ENCODE data around the gene EFHC2. TPM values are rescaled to one million over a fixed set of nuclear protein-coding genes. Genes with fewer than 3 reads are reported as not detected.

The EFHC2 gene
- total RNA-seq, 1 donor from 2014 or later = not detected

DNA sequence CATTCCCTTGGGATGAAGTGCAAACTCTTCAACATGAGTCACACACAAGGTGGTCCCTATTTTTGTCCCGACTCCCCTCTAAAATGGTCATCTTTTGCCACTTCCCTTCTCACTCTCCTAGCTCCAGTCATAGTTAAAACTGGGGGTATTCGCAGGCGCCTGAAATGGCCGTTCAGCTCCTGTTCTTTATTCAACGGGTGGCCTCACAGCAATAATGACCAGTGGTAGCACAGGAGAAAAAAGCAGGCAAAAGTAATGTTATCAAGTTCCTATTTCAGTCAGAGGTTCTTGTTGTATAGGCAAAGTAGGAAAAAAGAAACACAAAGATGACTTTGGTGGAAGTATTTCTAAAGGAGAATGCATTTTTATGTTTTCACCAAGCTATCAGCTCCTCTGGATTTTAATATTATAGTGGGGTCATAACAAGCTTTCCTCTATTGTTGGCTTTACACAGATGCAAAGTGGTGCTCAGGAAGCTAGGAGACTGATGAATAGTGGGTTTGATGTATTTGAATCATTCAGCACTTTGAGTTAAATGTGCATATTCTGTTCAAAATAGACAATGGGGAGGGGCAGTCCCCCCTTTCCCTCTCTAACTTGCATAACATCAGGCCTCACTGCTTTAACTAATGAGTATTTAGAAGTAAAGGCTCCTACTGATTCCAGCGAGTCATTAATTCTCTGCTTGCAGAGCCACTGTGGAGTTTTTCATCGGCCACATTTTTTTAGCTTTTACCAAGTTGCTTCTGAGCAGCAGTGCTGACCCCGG, 199.1 kb downstream of the EFHC2 start:
- no peak for TF ChIP-seq CTCF (IDR thresholded peaks at IDR 0.05)
- intact Hi-C loops (cut with micrococcal nuclease) = no loop called here
- Mint-ChIP-seq H3K27me3 (no peaks in the 10 kb centered on the region), H3K9me3 (no peaks in the 10 kb centered on the region), H3K36me3 (ENCODE audit: low read depth) (no peaks in the 10 kb centered on the region), H3K27ac (no peak overlapping the region), H3K4me3 (no peak overlapping the region), H3K4me1 (no peaks in the 10 kb centered on the region)
- ChIA-PET POLR2A (no interaction called here), CTCF (no interaction called here)
- ATAC-seq (ENCODE audit: low read depth) (no peak), DNase-seq (no peak)

DNA sequence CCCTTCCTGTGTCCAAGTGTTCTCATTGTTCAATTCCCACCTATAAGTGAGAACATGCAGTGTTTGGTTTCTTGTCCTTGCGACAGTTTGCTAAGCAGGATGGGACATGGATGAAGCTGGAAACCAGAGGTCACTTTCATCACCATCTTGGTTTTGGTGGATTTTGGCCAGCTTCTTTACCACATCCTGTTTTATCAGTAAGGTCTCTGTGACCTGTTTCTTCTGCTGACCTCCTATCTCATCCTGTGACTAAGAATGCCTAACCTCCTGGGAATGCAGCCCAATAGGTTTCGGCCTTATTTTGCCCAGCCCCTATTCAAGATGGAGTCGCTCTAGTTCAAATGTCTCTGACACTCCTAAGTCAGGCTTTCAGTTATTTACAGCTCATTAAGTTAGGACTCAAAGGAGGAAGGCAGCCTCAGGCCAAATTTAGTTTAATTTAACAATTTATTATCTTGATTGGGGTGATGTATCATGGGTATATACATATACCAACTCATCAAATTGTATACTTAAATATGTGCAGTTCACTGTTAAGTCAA, 200.3 kb downstream of the EFHC2 start:
- no peak for TF ChIP-seq CTCF (IDR thresholded peaks at IDR 0.05)
- no peaks in the 10 kb centered on the region for H3K4me1 Mint-ChIP-seq
- intact Hi-C loops (cut with micrococcal nuclease) = no loop called here
- no peak overlapping the region for H3K27ac Mint-ChIP-seq
- ChIA-PET CTCF (no interaction called here), POLR2A (no interaction called here)
- no peaks in the 10 kb centered on the region for H3K9me3 Mint-ChIP-seq
- no peaks in the 10 kb centered on the region for H3K27me3 Mint-ChIP-seq
- ATAC-seq (ENCODE audit: low read depth) (no peak), DNase-seq (no peak)
- H3K4me3 Mint-ChIP-seq = no peak overlapping the region
- H3K36me3 Mint-ChIP-seq (ENCODE audit: low read depth) = no peaks in the 10 kb centered on the region

- no peaks in the 10 kb centered on the region for H3K4me1 Mint-ChIP-seq
- H3K9me3 Mint-ChIP-seq = no peaks in the 10 kb centered on the region
- no peaks in the 10 kb centered on the region for H3K36me3 Mint-ChIP-seq (ENCODE audit: low read depth)
- DNase-seq (no peak), ATAC-seq (ENCODE audit: low read depth) (no peak)
- peaks cover 7% of the 10 kb centered on the region for H3K27me3 Mint-ChIP-seq
- no peak for TF ChIP-seq CTCF (IDR thresholded peaks at IDR 0.05)
- intact Hi-C loops (cut with micrococcal nuclease) = no loop called here
- H3K4me3 Mint-ChIP-seq = no peak overlapping the region
- ChIA-PET POLR2A (no interaction called here), CTCF (no interaction called here)
- no peak overlapping the region for H3K27ac Mint-ChIP-seq
Observed at GRCh38 chrX:44130189-44130588, 213.3 kb downstream of the EFHC2 start.

- POLR2A ChIA-PET = no interaction called here
- Mint-ChIP-seq H3K27me3 (no peaks in the 10 kb centered on the region), H3K4me1 (peaks cover 2% of the 10 kb centered on the region), H3K4me3 (no peak overlapping the region), H3K27ac (no peak overlapping the region), H3K9me3 (no peaks in the 10 kb centered on the region), H3K36me3 (ENCODE audit: low read depth) (no peaks in the 10 kb centered on the region)
- DNase-seq (no peak), ATAC-seq (ENCODE audit: low read depth) (no peak)
- CTCF ChIA-PET = no interaction called here
- TF ChIP-seq CTCF (IDR thresholded peaks at IDR 0.05) = no peak
- intact Hi-C loops (cut with micrococcal nuclease) = no loop called here
Observed at GRCh38 chrX:44113337-44113736, 230.1 kb downstream of the EFHC2 start.

- Mint-ChIP-seq H3K36me3 (ENCODE audit: low read depth) (no peaks in the 10 kb centered on the region), H3K4me1 (no peaks in the 10 kb centered on the region), H3K9me3 (peaks cover 7% of the 10 kb centered on the region), H3K27me3 (peaks cover 1% of the 10 kb centered on the region), H3K4me3 (no peak overlapping the region), H3K27ac (no peak overlapping the region)
- no peak for TF ChIP-seq CTCF (IDR thresholded peaks at IDR 0.05)
- intact Hi-C loops (cut with micrococcal nuclease) = no loop called here
- ChIA-PET POLR2A (no interaction called here), CTCF (no interaction called here)
- no peak for DNase-seq
- ATAC-seq (ENCODE audit: low read depth) = no peak
Observed at GRCh38 chrX:44106864-44107263, 236.6 kb downstream of the EFHC2 start.
